Stimulated activated CD4-positive, alpha-beta T cell treated with anti-CD3 and anti-CD28 coated beads, Interleukin-1b, Interleukin-23, amount 100 ng/mL, for 48 hours (primary cell): ENCODE results near the gene CCDC169.

Experiments used
- DNase-seq: peaks from one replicate; pipeline ENCODE4 v3.0.0-alpha.2; 2020

The CCDC169 gene

GRCh38 chr13:36231236-36231635 lies 66.4 kb downstream of the CCDC169 start:
- no peak for DNase-seq

GRCh38 chr13:36224730-36225129 lies 72.9 kb downstream of the CCDC169 start:
- DNase-seq = no peak

GRCh38 chr13:36219883-36220282 lies 77.7 kb downstream of the CCDC169 start:
- DNase-seq = no peak

GRCh38 chr13:36217456-36217855 lies 80.2 kb downstream of the CCDC169 start:
- DNase-seq = no peak

GRCh38 chr13:36214163-36214921 lies 83.3 kb downstream of the CCDC169 start, which contains the start of gene SOHLH2:
TSS of gene SOHLH2 (minus strand) at chr13:36214556. CDS start at chr13:36214526, 30 bp downstream.
- no peak for DNase-seq

GRCh38 chr13:36212789-36213188 lies 84.8 kb downstream of the CCDC169 start:
- no peak for DNase-seq

- no peak for DNase-seq
Measured at GRCh38 chr13:36211567-36211966, 86.0 kb downstream of the CCDC169 start.

- DNase-seq = no peak
Measured at GRCh38 chr13:36210738-36211137, 86.9 kb downstream of the CCDC169 start.

- no peak for DNase-seq
Measured at GRCh38 chr13:36207672-36208071, 89.9 kb downstream of the CCDC169 start.

GRCh38 chr13:36193151-36193855 lies 104.3 kb downstream of the CCDC169 start:
- DNase-seq = no peak

GRCh38 chr13:36192166-36192565 lies 105.4 kb downstream of the CCDC169 start:
- no peak for DNase-seq

- DNase-seq = no peak
Measured at GRCh38 chr13:36190771-36191170, 106.8 kb downstream of the CCDC169 start.

GRCh38 chr13:36188441-36188840 lies 109.2 kb downstream of the CCDC169 start:
- no peak for DNase-seq

- DNase-seq = no peak
Measured at GRCh38 chr13:36183901-36184300, 113.7 kb downstream of the CCDC169 start.
